GM12878 (cell line): ENCODE measurements around the gene TNK2. TPM values are rescaled to one million over a fixed set of nuclear protein-coding genes. Genes with fewer than 3 reads are reported as not detected.

Source experiments
- BHLHE40 ChIP-seq, 2 experiments: fragments of 450-650 bp in 1 of 2; IDR thresholded peaks; 2 replicates each; pipeline ENCODE4 v1.6.1; 2011 to 2017; ENCODE audit warnings: low read depth in 2 of 2, borderline replicate concordance in 1 of 2, improper control_type of control experiment in 1 of 2, low read length in 1 of 2, mild to moderate bottlenecking in 1 of 2
- CHD4 ChIP-seq: fragments of 200-600 bp; sonication (generic); IDR thresholded peaks from 2 replicates; pipeline ENCODE4 v1.6.1; 2016; ENCODE audit warnings: mild to moderate bottlenecking
- EED ChIP-seq: sonication (generic); IDR thresholded peaks from 2 replicates; pipeline ENCODE4 v1.6.1; 2016; ENCODE audit warnings: antibody characterized with exemption, low read depth
- ETV6 ChIP-seq, 2 experiments: fragments of 450-650 bp in 1 of 2; IDR thresholded peaks in 1 of 2; conservative IDR thresholded peaks in 1 of 2; 2 replicates each; pipeline ENCODE4 v1.6.1; 2014; ENCODE audit warnings: antibody characterized with exemption in 1 of 2, borderline replicate concordance in 1 of 2, low read depth in 1 of 2, mild to moderate bottlenecking in 1 of 2, moderate library complexity in 1 of 2
- HCFC1 ChIP-seq: fragments of 150-350 bp; IDR thresholded peaks from 2 replicates; pipeline ENCODE4 v1.6.1; 2014; ENCODE audit warnings: low read length
- HDAC6 ChIP-seq: fragments of 200-600 bp; sonication (generic); IDR thresholded peaks from one replicate; pipeline ENCODE4 v1.8.0; 2017; ENCODE audit warnings: antibody characterized with exemption; ENCODE audit not compliant: unreplicated experiment
- HDGF ChIP-seq: fragments of 450-650 bp; IDR thresholded peaks from 2 replicates; pipeline ENCODE4 v1.6.1; 2016; ENCODE audit warnings: antibody characterized with exemption
- IKZF2 ChIP-seq, 2 experiments: fragments of 450-650 bp; IDR thresholded peaks; 2 replicates each; pipeline ENCODE4 v1.6.1; 2017; ENCODE audit warnings: mild to moderate bottlenecking in 2 of 2, moderate library complexity in 2 of 2
- JUNB ChIP-seq: IDR thresholded peaks from 2 replicates; pipeline ENCODE4 v1.6.1; 2016; ENCODE audit warnings: antibody characterized with exemption, mild to moderate bottlenecking
- JUND ChIP-seq: IDR thresholded peaks from 2 replicates; pipeline ENCODE4 v1.6.1; 2012; ENCODE audit warnings: low read depth, mild to moderate bottlenecking, low read length, improper control_type of control experiment, moderate library complexity
- KDM1A ChIP-seq: fragments of 200-600 bp; sonication (generic); IDR thresholded peaks from 2 replicates; pipeline ENCODE4 v1.6.1; 2016; ENCODE audit warnings: borderline replicate concordance
- LARP7 ChIP-seq: fragments of 450-650 bp; IDR thresholded peaks from 2 replicates; pipeline ENCODE4 v1.6.1; 2017; ENCODE audit warnings: mild to moderate bottlenecking
- PAX5 ChIP-seq: IDR thresholded peaks from 2 replicates; pipeline ENCODE4 v1.6.1; 2011; ENCODE audit warnings: low read depth, low read length, borderline replicate concordance
- POLR2A ChIP-seq: IDR thresholded peaks from 2 replicates; pipeline ENCODE4 v1.6.1; 2011; ENCODE audit warnings: low read depth, mild to moderate bottlenecking, low read length
- RB1 ChIP-seq: fragments of 450-650 bp; formaldehyde crosslinking; IDR thresholded peaks from 2 replicates; pipeline ENCODE4 v1.6.1; 2017; ENCODE audit warnings: mild to moderate bottlenecking, borderline replicate concordance
- RFX5 ChIP-seq: IDR thresholded peaks from 2 replicates; pipeline ENCODE4 v1.6.1; 2011; ENCODE audit warnings: low read depth, low read length, improper control_type of control experiment
- SMAD1 ChIP-seq: fragments of 450-650 bp; IDR thresholded peaks from 2 replicates; pipeline ENCODE4 v1.6.1; 2018; ENCODE audit warnings: mild to moderate bottlenecking, low read depth; ENCODE audit not compliant: partially characterized antibody
- TCF3 ChIP-seq: IDR thresholded peaks from 2 replicates; pipeline ENCODE4 v1.6.1; 2012; ENCODE audit warnings: low read depth, mild to moderate bottlenecking, low read length, borderline replicate concordance; ENCODE audit not compliant: insufficient read depth
- YBX1 ChIP-seq: fragments of 450-650 bp; IDR thresholded peaks from 2 replicates; pipeline ENCODE4 v1.6.1; 2016; ENCODE audit warnings: antibody characterized with exemption
- polyA plus RNA-seq, 11 experiments: library from polyadenylated mRNA; depleted of rRNA in 4 of 11; unstranded in 6 of 11; stranded (reverse) in 5 of 11; fragments of >200 nt; fragmentation: Nextera tagmentation in 4 of 11; fragmentation: Illumina TruSeq in 1 of 11; extraction: Ambion mirVana in 4 of 11; extraction: Trizol in 1 of 11; gene quantifications; 1 replicate in 1 of 11; 2 replicates in 10 of 11; pipeline versions ENCODE4 v1.2.1 to v1.2.3, GENCODE V29; 2011 to 2016; ENCODE audit warnings: inconsistent platforms in 2 of 11, missing spikeins in 2 of 11, low read depth in 1 of 11
- total RNA-seq, 4 experiments: library from RNA; depleted of rRNA in 3 of 4; stranded (reverse); fragments of >200 nt in 3 of 4; fragmentation: Illumina TruSeq in 1 of 4; extraction: Trizol in 1 of 4; gene quantifications; 2 replicates each; pipeline versions ENCODE4 v1.2.1 to v1.2.3, GENCODE V29; 2013 to 2021
- TF ChIP-seq, protein P1 (sequence below): IDR thresholded peaks from 2 replicates; pipeline ENCODE4 v1.6.1; 2011; ENCODE audit warnings: borderline replicate concordance, low read depth, mild to moderate bottlenecking, moderate library complexity, low read length; ENCODE audit not compliant: insufficient read depth, poor library complexity, severe bottlenecking
- TF ChIP-seq, protein P2 (sequence below): IDR thresholded peaks from 2 replicates; pipeline ENCODE4 v1.6.1; 2011; ENCODE audit warnings: borderline replicate concordance, low read depth, mild to moderate bottlenecking, moderate library complexity, mixed read lengths, low read length; ENCODE audit not compliant: insufficient read depth; ENCODE audit errors: extremely low read length
- TF ChIP-seq, protein P3 (sequence below): fragments of 450-650 bp; IDR thresholded peaks from 2 replicates; pipeline ENCODE4 v1.6.1; 2017; ENCODE audit warnings: antibody characterized with exemption, mild to moderate bottlenecking, moderate library complexity

The TNK2 gene
- total and polyA plus RNA-seq, 10 of the 15 experiments (the other 5 are each of a cell fraction or from before 2014, with no cell fraction given) = 0.13 to 47.8 (median 10.8) TPM

DNA sequence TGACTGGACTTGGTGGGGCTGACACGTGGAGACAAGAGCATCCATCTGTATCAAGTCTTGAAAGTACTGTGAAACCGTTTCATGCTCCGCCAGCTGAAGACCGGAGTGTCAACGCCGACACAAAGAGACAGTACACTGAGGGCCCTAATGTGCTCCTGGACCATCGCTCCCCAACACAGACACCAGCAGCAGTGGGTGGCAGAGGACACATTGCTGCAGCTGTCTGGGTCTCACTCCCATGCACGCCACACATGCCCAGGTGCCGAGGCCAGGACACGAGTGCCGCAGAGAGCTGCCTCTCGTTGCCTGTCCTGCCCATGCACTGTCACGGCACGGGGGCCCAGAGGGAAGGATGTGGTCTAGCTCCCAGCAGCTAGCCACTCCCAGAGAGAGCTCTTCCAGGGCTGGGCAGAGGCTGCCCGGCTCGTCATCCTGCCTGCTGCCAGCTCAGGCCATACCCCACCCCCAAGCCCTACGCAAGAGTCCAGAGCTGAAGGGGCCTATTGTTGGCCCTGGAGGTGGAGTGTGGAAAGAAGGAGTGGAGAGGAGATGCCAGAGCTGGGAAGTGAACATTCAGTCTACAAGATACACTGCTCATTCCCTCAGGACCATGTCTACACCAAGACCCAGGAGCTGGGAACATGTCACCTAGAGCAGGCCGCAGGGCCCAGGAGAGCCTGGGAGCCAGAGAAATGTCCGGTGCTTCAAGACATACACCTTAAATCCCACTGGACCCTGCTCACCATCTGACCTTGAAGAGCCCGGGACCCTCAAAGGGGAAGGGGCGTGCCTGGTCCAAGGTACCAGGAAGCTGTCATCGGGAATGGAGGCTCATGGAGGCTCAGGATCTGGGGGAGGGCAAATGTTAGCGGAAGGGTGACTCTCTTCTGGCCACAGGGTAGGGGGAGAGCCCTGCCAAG is 7.7 kb downstream of the TNK2 start (continued):
- peak in 1 of 2 experiments; percentile 45; a peak in 1 of 4 replicates for TF ChIP-seq IKZF2 (IDR thresholded peaks at IDR 0.05)
- TF ChIP-seq, protein P1, sequence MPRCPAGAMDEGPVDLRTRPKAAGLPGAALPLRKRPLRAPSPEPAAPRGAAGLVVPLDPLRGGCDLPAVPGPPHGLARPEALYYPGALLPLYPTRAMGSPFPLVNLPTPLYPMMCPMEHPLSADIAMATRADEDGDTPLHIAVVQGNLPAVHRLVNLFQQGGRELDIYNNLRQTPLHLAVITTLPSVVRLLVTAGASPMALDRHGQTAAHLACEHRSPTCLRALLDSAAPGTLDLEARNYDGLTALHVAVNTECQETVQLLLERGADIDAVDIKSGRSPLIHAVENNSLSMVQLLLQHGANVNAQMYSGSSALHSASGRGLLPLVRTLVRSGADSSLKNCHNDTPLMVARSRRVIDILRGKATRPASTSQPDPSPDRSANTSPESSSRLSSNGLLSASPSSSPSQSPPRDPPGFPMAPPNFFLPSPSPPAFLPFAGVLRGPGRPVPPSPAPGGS = no peak
- TF ChIP-seq, protein P2, sequence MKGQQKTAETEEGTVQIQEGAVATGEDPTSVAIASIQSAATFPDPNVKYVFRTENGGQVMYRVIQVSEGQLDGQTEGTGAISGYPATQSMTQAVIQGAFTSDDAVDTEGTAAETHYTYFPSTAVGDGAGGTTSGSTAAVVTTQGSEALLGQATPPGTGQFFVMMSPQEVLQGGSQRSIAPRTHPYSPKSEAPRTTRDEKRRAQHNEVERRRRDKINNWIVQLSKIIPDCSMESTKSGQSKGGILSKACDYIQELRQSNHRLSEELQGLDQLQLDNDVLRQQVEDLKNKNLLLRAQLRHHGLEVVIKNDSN = no peak
- no peak for TF ChIP-seq CHD4
- TF ChIP-seq JUND = no peak
- TF ChIP-seq HDGF = no peak; the same call in 1 of the 2 replicates
- TF ChIP-seq TCF3 = peak; percentile 79; the same call in 1 of the 2 replicates
- no peak for TF ChIP-seq RB1
- 0 out of 2 replicates have a peak, but pooled peaks have one; percentile 50 for TF ChIP-seq LARP7
- no peak for TF ChIP-seq JUNB
- no peak for TF ChIP-seq KDM1A
- TF ChIP-seq HCFC1 = no peak
- TF ChIP-seq PAX5 = peak; percentile 17; the same call in 1 of the 2 replicates
- TF ChIP-seq, protein P3, sequence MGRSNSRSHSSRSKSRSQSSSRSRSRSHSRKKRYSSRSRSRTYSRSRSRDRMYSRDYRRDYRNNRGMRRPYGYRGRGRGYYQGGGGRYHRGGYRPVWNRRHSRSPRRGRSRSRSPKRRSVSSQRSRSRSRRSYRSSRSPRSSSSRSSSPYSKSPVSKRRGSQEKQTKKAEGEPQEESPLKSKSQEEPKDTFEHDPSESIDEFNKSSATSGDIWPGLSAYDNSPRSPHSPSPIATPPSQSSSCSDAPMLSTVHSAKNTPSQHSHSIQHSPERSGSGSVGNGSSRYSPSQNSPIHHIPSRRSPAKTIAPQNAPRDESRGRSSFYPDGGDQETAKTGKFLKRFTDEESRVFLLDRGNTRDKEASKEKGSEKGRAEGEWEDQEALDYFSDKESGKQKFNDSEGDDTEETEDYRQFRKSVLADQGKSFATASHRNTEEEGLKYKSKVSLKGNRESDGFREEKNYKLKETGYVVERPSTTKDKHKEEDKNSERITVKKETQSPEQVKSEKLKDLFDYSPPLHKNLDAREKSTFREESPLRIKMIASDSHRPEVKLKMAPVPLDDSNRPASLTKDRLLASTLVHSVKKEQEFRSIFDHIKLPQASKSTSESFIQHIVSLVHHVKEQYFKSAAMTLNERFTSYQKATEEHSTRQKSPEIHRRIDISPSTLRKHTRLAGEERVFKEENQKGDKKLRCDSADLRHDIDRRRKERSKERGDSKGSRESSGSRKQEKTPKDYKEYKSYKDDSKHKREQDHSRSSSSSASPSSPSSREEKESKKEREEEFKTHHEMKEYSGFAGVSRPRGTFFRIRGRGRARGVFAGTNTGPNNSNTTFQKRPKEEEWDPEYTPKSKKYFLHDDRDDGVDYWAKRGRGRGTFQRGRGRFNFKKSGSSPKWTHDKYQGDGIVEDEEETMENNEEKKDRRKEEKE = no peak
- no peak for TF ChIP-seq RFX5
- peak; percentile 66; the same call in 1 of the 2 replicates for TF ChIP-seq EED
- no peak for TF ChIP-seq HDAC6
- no peak for TF ChIP-seq ETV6 (conservative IDR thresholded peaks at IDR 0.05 in 1 of 2, IDR thresholded peaks at IDR 0.05 in 1 of 2; ENCODE audit: borderline replicate concordance in 1 of 2, low read depth in 1 of 2)
- peak in 1 of 2 experiments; percentile 57; a peak in 2 of 4 replicates for TF ChIP-seq BHLHE40 (IDR thresholded peaks at IDR 0.05; ENCODE audit: borderline replicate concordance in 1 of 2, low read depth in 2 of 2, low read length in 1 of 2)
- peak; percentile 77 for TF ChIP-seq POLR2A
- no peak for TF ChIP-seq SMAD1
- no peak for TF ChIP-seq YBX1
